Caco-2 (cell line): ENCODE data around the gene FITM2. TPM values are rescaled to one million over a fixed set of nuclear protein-coding genes. Genes with fewer than 3 reads are reported as not detected.

ENCODE experiments used
- BruUV-seq: library from RNA; stranded (reverse); fragments of 400-500 nt; replicated peaks from 2 replicates; lab custom pipeline; 2021; lab: Mats Ljungman, UMichigan
- CTCF ChIA-PET: fragments of 300-600 bp; sonication (Branson Sonifier 250); formaldehyde crosslinking; loops from one replicate; lab custom pipeline; 2022; ENCODE audit warnings: antibody characterized with exemption; lab: Charles Lee
- POLR2A ChIA-PET: fragments of 300-600 bp; sonication (Branson Sonifier 250); formaldehyde crosslinking; loops from one replicate; lab custom pipeline; 2022; ENCODE audit warnings: antibody characterized with exemption; lab: Charles Lee
- DNase-seq, 2 experiments: peaks; one replicate each; pipeline versions ENCODE4 v3.0.0 to v3.0.0-alpha.2; 2020 to 2022
- H3K27me3 ChIP-seq: replicated peaks from 2 replicates; pipeline ENCODE4 v1.6.0; 2011; ENCODE audit warnings: low read length; ENCODE audit not compliant: control insufficient read depth, insufficient read depth
- H3K36me3 ChIP-seq: 2 replicates; pipeline ENCODE4 v1.5.1; 2011; ENCODE audit warnings: low read length; ENCODE audit not compliant: control insufficient read depth, insufficient read depth
- H3K4me1 ChIP-seq: fragments of 250-450 bp; sonication (Bioruptor Pico); 2 replicates; pipeline ENCODE4 v1.5.1; 2020; ENCODE audit warnings: mild to moderate bottlenecking
- H3K4me3 ChIP-seq: 2 replicates; pipeline ENCODE4 v1.5.1; 2011; ENCODE audit warnings: low read depth, mild to moderate bottlenecking, control low read depth, low read length
- H3K9me3 ChIP-seq: fragments of 250-450 bp; sonication (Bioruptor Pico); 2 replicates; pipeline ENCODE4 v1.5.1; 2020; ENCODE audit warnings: mild to moderate bottlenecking, moderate library complexity
- H3K27ac Mint-ChIP-seq: one replicate; pipeline ENCODE4 v1.8.0; 2022; ENCODE audit warnings: mixed read lengths; ENCODE audit not compliant: unreplicated experiment
- H3K27me3 Mint-ChIP-seq: one replicate; pipeline ENCODE4 v1.8.0; 2022; ENCODE audit warnings: mixed read lengths; ENCODE audit not compliant: insufficient read depth, unreplicated experiment
- H3K36me3 Mint-ChIP-seq: one replicate; pipeline ENCODE4 v1.8.0; 2022; ENCODE audit warnings: mild to moderate bottlenecking, mixed read lengths; ENCODE audit not compliant: insufficient read depth, unreplicated experiment
- H3K4me1 Mint-ChIP-seq: one replicate; pipeline ENCODE4 v1.8.0; 2022; ENCODE audit warnings: low read depth, mixed read lengths; ENCODE audit not compliant: unreplicated experiment
- H3K4me3 Mint-ChIP-seq: one replicate; pipeline ENCODE4 v1.8.0; 2022; ENCODE audit warnings: mild to moderate bottlenecking, moderate library complexity, mixed read lengths; ENCODE audit not compliant: unreplicated experiment
- H3K9me3 Mint-ChIP-seq: one replicate; pipeline ENCODE4 v1.8.0; 2022; ENCODE audit warnings: mixed read lengths; ENCODE audit not compliant: unreplicated experiment
- CTCF ChIP-seq, 2 experiments: fragments of 200-600 bp in 1 of 2; IDR thresholded peaks; 1 replicate in 1 of 2; 2 replicates in 1 of 2; pipeline versions ENCODE4 v1.5.1 to v1.8.0; 2011 to 2022; ENCODE audit warnings: antibody characterized with exemption in 1 of 2, control low read depth in 1 of 2, inconsistent platforms in 1 of 2, low read depth in 1 of 2, low read length in 1 of 2, mild to moderate bottlenecking in 1 of 2, moderate library complexity in 1 of 2; ENCODE audit not compliant: insufficient read depth in 1 of 2, severe bottlenecking in 1 of 2, unreplicated experiment in 1 of 2
- intact Hi-C: fragments of 100-400 bp; cut with micrococcal nuclease; formaldehyde crosslinking; loops from one replicate; pipeline ENCODE4 v1.10.0; 2022; ENCODE audit not compliant: unreplicated experiment
- total RNA-seq: library from RNA; stranded (reverse); gene quantifications from 2 replicates; pipeline ENCODE4 v1.2.3, GENCODE V29; 2022

Gene FITM2
- total RNA-seq, 1 experiment from 2014 or later, result 14.4 TPM

GRCh38 chr20:44296011-44296410 lies 15.0 kb downstream of the FITM2 start:
- ChIA-PET POLR2A (interaction anchor here (0.6 kb wide), 1 partner anchor 226 kb away, joined by 3 read pairs; the partner anchor contains the start of gene SERINC3), CTCF (interaction anchor here (0.6 to 0.8 kb wide), 2 partner anchors 14 to 1996 kb away, joined by 4 read pairs; no protein-coding TSS in a partner anchor)
- Histone ChIP-seq H3K4me3 (no peak overlapping the region), H3K9me3 (no peaks in the 10 kb centered on the region), H3K36me3 (no peaks in the 10 kb centered on the region), H3K27me3 (no peaks in the 10 kb centered on the region), H3K4me1 (no peaks in the 10 kb centered on the region)
- H3K4me3 Mint-ChIP-seq, result no peak overlapping the region
- DNase-seq, result no peak
- H3K4me1 Mint-ChIP-seq, result no peaks in the 10 kb centered on the region
- BruUV-seq, result no TSS peak
- intact Hi-C loops, result no loop called here
- H3K36me3 Mint-ChIP-seq, result no peaks in the 10 kb centered on the region
- H3K27me3 Mint-ChIP-seq, result no peaks in the 10 kb centered on the region
- H3K27ac Mint-ChIP-seq, result peak overlapping the region; percentile 9
- TF ChIP-seq CTCF (IDR thresholded peaks at IDR 0.05; ENCODE audit: insufficient read depth in 1 of 2, low read depth in 1 of 2, low read length in 1 of 2, severe bottlenecking in 1 of 2, unreplicated experiment in 1 of 2), result no peak
- peaks cover 5% of the 10 kb centered on the region for H3K9me3 Mint-ChIP-seq

GRCh38 chr20:44291754-44292153 lies 19.2 kb downstream of the FITM2 start:
- no peaks in the 10 kb centered on the region for H3K36me3 Mint-ChIP-seq
- no TSS peak for BruUV-seq
- no peaks in the 10 kb centered on the region for H3K27me3 ChIP-seq
- no peak overlapping the region for H3K4me3 ChIP-seq
- no peaks in the 10 kb centered on the region for H3K27me3 Mint-ChIP-seq
- TF ChIP-seq CTCF (IDR thresholded peaks at IDR 0.05; ENCODE audit: insufficient read depth in 1 of 2, low read depth in 1 of 2, low read length in 1 of 2, severe bottlenecking in 1 of 2, unreplicated experiment in 1 of 2), result no peak
- H3K4me3 Mint-ChIP-seq, result no peak overlapping the region
- POLR2A ChIA-PET, result no interaction called here
- H3K4me1 Mint-ChIP-seq, result no peaks in the 10 kb centered on the region
- no peak overlapping the region for H3K27ac Mint-ChIP-seq
- peaks cover 7% of the 10 kb centered on the region; the same call in 1 of the 2 replicates for H3K9me3 ChIP-seq
- H3K9me3 Mint-ChIP-seq, result peaks cover 10% of the 10 kb centered on the region
- no peaks in the 10 kb centered on the region for H3K36me3 ChIP-seq
- peak; percentile 53 to 63 for DNase-seq
- CTCF ChIA-PET, result interaction anchor here (1.3 kb wide), 1 partner anchor 19 kb away, joined by 4 read pairs; the partner anchor contains the start of gene FITM2
- intact Hi-C loops, result loop anchor here (1.0 kb wide), 1 partner anchor 279 kb away; no protein-coding TSS in a partner anchor
- no peaks in the 10 kb centered on the region for H3K4me1 ChIP-seq

GRCh38 chr20:44288252-44288651 lies 22.8 kb downstream of the FITM2 start:
- no TSS peak for BruUV-seq
- Histone ChIP-seq H3K4me1 (no peaks in the 10 kb centered on the region), H3K27me3 (no peaks in the 10 kb centered on the region), H3K36me3 (no peaks in the 10 kb centered on the region), H3K9me3 (peaks cover 7% of the 10 kb centered on the region; the same call in 1 of the 2 replicates), H3K4me3 (no peak overlapping the region)
- DNase-seq, result peak in 1 of 2 experiments; percentile 26
- ChIA-PET POLR2A (no interaction called here), CTCF (no interaction called here)
- H3K27me3 Mint-ChIP-seq, result no peaks in the 10 kb centered on the region
- no peaks in the 10 kb centered on the region for H3K4me1 Mint-ChIP-seq
- H3K36me3 Mint-ChIP-seq, result no peaks in the 10 kb centered on the region
- H3K9me3 Mint-ChIP-seq, result peaks cover 10% of the 10 kb centered on the region
- no peak overlapping the region for H3K4me3 Mint-ChIP-seq
- intact Hi-C loops, result no loop called here
- peak; percentile 7 to 16 for TF ChIP-seq CTCF (IDR thresholded peaks at IDR 0.05; ENCODE audit: insufficient read depth in 1 of 2, low read depth in 1 of 2, low read length in 1 of 2, severe bottlenecking in 1 of 2, unreplicated experiment in 1 of 2)
- H3K27ac Mint-ChIP-seq, result no peak overlapping the region
